Retina (tissue), 1 donor: ENCODE measurements around the gene CHTF8.

ENCODE experiments used
- DNase-seq: peaks from one replicate; pipeline ENCODE4 v3.0.0-alpha.2; 2016

CHTF8 gene

DNA sequence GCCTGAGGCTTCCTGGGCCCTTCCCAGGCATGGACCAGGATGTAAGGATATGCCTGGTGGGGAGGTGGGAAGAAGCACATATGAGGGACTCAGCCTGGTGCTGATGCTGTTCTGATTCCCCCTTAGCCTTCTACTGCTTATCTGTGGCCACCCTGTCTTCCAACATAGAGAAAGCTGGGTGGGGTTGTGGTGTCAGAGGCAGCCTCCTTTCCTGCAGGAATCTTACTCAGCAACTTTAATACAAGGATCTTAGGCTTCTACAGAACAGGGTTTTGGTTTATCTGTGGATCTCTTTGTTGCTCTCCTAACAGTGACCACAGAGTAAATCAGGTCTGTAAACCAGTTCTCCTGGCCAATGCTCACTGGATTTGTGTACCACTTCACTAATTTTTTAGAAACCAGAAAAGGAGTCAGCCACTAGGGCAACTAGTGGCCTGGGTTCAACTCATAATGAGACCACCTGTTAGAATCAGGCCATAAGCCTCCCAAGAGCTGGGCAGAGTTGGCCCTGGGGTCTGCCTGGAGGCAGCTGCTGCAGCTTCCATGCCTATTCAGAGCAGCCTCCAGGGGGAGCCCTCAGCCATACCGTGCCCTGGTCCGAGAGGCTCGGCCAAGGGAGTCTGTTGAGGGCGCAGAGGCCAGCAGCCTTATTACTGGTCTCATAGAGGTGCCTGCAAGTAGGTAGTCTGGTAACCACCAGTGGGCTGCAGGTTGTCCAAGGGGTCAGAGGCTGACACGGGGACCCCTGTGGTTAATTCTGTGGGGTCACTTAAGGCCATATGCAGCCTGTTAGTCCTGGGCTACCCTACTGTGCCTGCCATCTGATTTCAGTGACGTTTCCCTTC lies 19.9 kb downstream of the CHTF8 start:
- DNase-seq, result peak; percentile 52

- no peak for DNase-seq
Observed at GRCh38 chr16:69111876-69112230, 20.5 kb downstream of the CHTF8 start.

GRCh38 chr16:69111216-69111875 lies 21.0 kb downstream of the CHTF8 start:
- no peak for DNase-seq

GRCh38 chr16:69110406-69110805 lies 22.0 kb downstream of the CHTF8 start:
- DNase-seq, result no peak

DNA sequence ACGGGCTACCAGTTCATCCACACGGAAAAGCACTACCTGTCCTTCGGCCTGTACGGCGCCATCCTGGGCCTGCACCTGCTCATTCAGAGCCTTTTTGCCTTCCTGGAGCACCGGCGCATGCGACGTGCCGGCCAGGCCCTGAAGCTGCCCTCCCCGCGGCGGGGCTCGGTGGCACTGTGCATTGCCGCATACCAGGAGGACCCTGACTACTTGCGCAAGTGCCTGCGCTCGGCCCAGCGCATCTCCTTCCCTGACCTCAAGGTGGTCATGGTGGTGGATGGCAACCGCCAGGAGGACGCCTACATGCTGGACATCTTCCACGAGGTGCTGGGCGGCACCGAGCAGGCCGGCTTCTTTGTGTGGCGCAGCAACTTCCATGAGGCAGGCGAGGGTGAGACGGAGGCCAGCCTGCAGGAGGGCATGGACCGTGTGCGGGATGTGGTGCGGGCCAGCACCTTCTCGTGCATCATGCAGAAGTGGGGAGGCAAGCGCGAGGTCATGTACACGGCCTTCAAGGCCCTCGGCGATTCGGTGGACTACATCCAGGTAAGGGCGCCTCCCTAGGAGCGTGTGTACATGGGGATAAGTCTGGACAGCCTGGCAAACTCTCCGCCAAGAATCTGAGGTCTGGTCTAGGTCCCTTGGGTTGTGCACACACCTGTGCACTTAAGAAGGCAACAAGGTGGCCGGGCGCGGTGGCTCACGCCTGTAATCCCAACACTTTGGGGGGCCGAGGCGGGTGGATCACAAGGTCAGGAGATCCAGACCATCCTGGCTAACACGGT lies 22.7 kb downstream of the CHTF8 start:
- DNase-seq, result no peak

- DNase-seq, result no peak
Observed at GRCh38 chr16:69108905-69109252, 23.5 kb downstream of the CHTF8 start.

DNA sequence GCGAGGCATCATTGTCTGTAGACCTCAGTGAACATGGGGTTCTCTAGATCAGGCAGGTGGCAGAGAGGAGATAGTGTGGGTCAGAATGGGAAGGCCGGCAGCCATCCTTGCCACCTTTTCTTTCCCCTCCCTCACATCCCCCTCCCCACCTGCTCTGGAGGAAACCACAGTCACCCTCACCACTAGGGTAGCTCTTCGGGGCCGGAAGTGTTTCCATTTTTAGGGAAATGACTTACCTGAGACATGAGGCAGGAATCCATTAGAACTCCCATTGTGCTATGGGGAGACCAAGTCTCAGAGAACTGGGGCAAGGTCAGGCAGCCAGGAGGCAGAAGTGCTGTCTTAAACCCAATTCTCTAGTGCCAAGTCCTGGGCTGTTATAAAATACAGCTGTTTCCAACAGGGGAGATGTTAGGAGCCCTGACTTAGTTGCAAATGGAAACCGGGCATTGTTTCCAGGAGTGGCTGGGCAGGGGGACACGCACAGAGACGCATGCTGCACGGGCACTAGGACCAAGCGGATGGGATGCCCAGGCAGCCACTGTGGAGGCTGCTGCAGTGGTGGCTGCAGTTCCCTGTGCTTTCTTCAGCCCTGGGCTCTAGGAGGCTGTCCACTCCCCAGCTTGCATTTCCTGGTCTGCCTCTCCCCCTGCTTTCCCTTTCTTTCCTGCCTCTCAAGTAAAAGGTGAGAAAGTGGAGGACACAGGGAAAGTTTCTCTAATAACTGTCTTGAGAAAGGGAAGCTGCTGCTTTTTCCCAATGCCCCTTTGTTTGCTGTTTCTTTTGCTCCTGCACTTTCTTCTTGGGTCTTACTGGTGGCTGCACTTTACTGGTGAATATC lies 24.1 kb downstream of the CHTF8 start:
- peak; percentile 17 for DNase-seq

DNA sequence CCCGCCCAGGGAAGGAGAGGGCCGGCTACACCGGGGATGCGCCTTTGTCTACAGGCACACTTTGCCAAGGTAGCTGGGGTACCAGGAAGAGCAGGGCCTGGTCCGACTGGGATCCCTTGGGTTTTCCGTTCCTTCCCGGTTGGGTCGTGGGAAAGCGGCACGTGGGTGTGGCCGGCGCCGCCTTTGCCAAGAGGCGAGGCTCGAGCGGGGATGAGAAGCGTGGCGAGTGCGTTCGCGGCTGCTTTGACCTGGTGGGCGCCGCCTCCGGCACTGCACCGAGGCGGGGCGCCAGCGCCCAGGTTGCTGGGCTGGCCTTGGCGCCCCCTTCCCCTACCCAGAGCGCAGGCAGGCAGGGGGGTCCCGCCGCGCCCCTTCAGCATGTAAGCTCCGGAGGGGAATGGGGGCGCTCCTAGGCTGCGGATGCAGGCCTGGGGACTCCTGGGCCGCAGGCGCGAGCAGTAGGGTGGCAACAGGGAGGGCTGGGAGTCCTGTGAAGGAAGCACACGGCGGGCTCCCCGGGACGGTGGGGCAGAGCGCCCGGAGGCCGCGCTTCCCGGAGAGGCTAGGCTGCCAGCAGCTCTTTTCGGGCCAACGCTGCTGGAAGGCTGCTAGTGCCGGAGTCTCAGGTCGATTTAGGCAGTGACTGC lies 24.9 kb downstream of the CHTF8 start:
- DNase-seq, result peak; percentile 72

GRCh38 chr16:69106491-69107315 lies 25.7 kb downstream of the CHTF8 start:
- DNase-seq, result peak; percentile 72

GRCh38 chr16:69105501-69106361 lies 26.7 kb downstream of the CHTF8 start, which contains the start of gene HAS3:
Gene HAS3, plus strand, starts transcription at chr16:69105653. Its CDS starts 3,743 bp downstream, at chr16:69109396.
- DNase-seq, result peak; percentile 79

DNA sequence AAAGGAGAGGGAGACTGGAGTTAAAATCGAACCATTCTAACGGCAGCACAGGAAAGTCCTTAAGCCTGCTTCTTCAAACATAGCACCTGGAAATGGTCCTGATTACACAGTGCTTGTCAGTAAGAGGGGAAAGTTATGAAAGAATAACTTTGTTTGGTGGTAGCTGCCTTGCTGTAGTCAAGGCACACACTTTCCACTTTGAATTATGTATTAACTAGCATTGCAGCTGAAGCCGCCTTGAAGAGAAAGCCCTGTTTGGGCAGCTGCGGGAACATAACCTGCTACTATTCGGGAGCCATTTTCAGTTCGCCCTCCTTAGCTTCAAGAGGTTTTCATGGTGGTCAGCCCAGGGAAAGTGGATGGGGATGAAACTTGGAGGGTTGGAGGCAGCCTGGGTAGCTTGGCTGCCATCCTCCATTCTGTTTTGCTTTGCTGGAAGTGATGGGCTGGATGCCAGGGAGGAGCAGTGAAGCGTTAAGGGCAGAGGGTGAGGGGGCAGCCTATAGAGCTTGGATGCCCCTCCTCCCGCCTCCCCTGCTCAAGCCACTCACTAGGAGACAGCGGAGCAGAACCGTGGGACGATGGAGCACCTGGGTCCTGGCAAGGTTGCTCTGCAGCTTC lies 32.2 kb downstream of the CHTF8 start:
- DNase-seq, result peak; percentile 63

GRCh38 chr16:69095193-69095592 lies 37.2 kb downstream of the CHTF8 start:
- DNase-seq, result no peak

GRCh38 chr16:69094501-69094900 lies 37.9 kb downstream of the CHTF8 start:
- DNase-seq, result no peak

GRCh38 chr16:69093974-69094373 lies 38.4 kb downstream of the CHTF8 start:
- DNase-seq, result no peak

- DNase-seq, result peak; percentile 24
Observed at GRCh38 chr16:69089091-69089910, 43.1 kb downstream of the CHTF8 start.

DNA sequence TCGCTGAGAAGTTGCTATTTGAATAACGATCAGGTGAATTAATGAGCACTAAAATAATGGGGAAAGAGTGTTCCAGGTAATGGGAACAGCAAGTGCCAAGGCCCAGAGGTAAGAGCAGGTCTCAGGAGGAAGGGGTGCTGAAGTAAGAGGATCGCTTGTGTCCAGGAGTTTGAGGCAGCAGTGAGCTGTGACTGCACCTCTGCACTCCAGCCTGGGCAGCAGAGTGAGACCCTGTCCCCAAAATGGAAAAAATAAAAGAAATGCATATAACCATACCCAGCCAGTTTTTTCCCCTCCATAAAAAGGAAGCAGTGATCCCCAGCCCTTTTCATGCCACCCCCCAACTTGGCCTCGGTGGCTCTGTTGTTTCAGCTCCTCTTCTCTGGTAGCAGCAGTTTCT lies 43.7 kb downstream of the CHTF8 start:
- no peak for DNase-seq

DNA sequence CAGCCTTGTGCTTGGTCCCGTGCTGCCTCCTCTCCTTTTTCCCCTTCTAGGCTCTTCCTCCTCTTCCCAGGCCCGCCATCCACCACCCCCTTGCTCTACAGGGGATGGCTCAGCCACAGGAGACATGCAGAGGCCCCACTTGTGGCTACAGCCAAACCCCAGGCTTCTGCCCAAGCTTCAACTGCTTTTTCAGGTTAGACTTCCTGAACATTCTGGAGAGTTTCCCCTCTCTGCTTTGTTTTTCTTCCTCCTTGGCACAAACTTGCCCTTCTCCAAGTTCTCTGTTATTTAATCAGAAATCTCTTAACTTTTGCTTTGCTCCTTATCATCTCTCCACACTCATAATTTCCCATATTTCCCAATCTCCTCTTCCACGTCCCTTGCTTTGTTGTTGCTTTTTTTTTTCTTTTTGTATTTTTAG lies 45.2 kb downstream of the CHTF8 start:
- DNase-seq, result no peak

DNA sequence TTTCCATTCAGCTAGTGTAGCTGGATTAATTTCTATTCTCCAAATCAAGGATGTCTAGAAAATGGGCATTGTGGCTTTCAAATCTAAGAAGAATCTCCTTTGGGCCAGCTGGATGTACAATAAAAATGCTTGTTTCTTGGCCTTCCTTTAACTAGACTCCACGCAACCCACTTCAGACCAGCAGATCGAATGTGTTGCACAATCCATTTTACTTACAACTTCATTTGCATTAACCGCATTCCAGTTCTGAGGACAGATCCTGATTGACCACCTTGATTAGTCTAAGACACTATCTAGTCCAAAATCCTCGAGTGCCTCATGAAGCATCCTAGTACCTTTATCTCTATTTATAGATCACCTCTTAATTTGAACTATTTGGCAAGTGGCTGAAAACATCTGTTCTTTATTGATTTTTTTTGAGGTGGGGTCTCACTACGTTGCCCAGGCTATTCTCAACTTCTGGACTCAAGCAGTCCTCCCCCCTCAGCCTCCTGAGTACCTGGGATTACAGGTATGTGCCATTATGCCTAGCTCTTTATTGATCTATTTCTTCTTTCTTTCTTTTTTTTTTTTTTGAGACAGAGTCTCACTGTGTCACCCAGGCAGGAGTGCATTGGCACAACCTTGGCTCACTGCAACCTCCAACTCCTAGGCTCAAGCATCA lies 47.2 kb downstream of the CHTF8 start:
- no peak for DNase-seq
